Activated CD4-positive, alpha-beta T cell treated with anti-CD3 and anti-CD28 coated beads, Interleukin-2, amount 10 ng/mL, durations not matched to agents 7 days and 5 days (primary cell): ENCODE results near the gene RCCD1. TPM values are rescaled to one million over a fixed set of nuclear protein-coding genes. Genes with fewer than 3 reads are reported as not detected.

Experiments
- CTCF ChIA-PET: fragments of 350-600 bp; sonication (Branson Sonifier 250); formaldehyde crosslinking; loops from one replicate; lab custom pipeline; 2021; ENCODE audit warnings: antibody characterized with exemption; lab: Charles Lee
- POLR2A ChIA-PET: fragments of 350-600 bp; sonication (Branson Sonifier 250); formaldehyde crosslinking; loops from one replicate; lab custom pipeline; 2021; ENCODE audit warnings: antibody characterized with exemption; lab: Charles Lee
- DNase-seq: peaks from one replicate; pipeline ENCODE4 v3.0.0-alpha.2; 2020
- H3K27ac Mint-ChIP-seq: one replicate; pipeline ENCODE4 v1.8.0; 2021; ENCODE audit warnings: mild to moderate bottlenecking, moderate library complexity, mixed read lengths
- H3K27me3 Mint-ChIP-seq: one replicate; pipeline ENCODE4 v1.8.0; 2021; ENCODE audit warnings: mixed read lengths
- H3K36me3 Mint-ChIP-seq: one replicate; pipeline ENCODE4 v1.8.0; 2021; ENCODE audit warnings: low read depth, mixed read lengths
- H3K4me1 Mint-ChIP-seq: one replicate; pipeline ENCODE4 v1.8.0; 2021; ENCODE audit warnings: mixed read lengths
- H3K4me3 Mint-ChIP-seq: one replicate; pipeline ENCODE4 v1.8.0; 2021; ENCODE audit warnings: mild to moderate bottlenecking, moderate library complexity, mixed read lengths
- H3K9me3 Mint-ChIP-seq: one replicate; pipeline ENCODE4 v1.8.0; 2021; ENCODE audit warnings: mixed read lengths
- total RNA-seq, 2 experiments: library from RNA; stranded (reverse); gene quantifications; one replicate each; pipeline ENCODE4 v1.2.3, GENCODE V29; 2021

The RCCD1 gene
- total RNA-seq, 2 experiments from 2014 or later, result 30.8 to 35.9 TPM

DNA sequence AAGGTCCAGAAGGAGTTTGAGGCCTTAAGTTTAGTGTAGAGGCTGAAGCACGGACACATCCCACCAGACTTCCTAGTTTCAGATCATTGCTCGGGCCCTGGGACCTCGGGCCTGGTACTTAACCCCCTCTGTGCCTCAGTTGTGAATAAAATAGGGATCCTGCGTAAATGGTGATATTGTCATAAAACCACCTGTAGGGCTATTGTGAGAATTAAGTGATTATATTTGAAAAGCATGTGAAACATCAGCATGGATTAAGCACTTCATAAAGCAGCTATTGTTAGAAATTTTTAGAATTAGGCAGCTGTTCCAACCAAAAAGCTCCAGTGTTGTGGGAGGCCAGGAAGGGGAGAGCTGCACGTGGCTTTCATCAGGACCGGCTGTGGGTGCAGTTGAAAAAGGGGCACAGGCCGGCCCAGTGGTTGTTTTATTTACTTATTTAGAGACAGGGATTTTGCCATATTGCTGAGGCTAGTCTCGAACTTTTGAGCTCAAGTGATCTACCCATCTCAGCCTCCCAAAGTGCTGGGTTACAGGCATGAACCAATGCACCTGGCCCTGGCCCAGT lies 4.4 kb downstream of the RCCD1 start:
- POLR2A ChIA-PET, result no interaction called here
- H3K36me3 Mint-ChIP-seq, result peaks cover 46% of the 10 kb centered on the region
- H3K4me1 Mint-ChIP-seq, result peaks cover 22% of the 10 kb centered on the region
- no peak overlapping the region for H3K4me3 Mint-ChIP-seq
- CTCF ChIA-PET, result interaction anchor here (0.7 to 10.1 kb wide), 8 partner anchors 9 to 163 kb away, joined by 3 to 140 read pairs (median 4); partner anchors contain the start of genes HDDC3 and UNC45A
- H3K9me3 Mint-ChIP-seq, result no peaks in the 10 kb centered on the region
- peak overlapping the region; percentile 13 for H3K27ac Mint-ChIP-seq
- H3K27me3 Mint-ChIP-seq, result no peaks in the 10 kb centered on the region
- DNase-seq, result no peak

GRCh38 chr15:90959894-90960293 lies 5.2 kb downstream of the RCCD1 start:
- Mint-ChIP-seq H3K27me3 (no peaks in the 10 kb centered on the region), H3K4me1 (peaks cover 16% of the 10 kb centered on the region), H3K4me3 (no peak overlapping the region), H3K27ac (peak overlapping the region; percentile 43), H3K36me3 (peaks cover 46% of the 10 kb centered on the region), H3K9me3 (no peaks in the 10 kb centered on the region)
- CTCF ChIA-PET, result interaction anchor here (0.5 to 10.1 kb wide), 7 partner anchors 8 to 90 kb away, joined by 3 to 140 read pairs (median 3); partner anchors contain the start of genes HDDC3 and UNC45A
- DNase-seq, result no peak
- POLR2A ChIA-PET, result no interaction called here

GRCh38 chr15:90960298-90961091 lies 5.8 kb downstream of the RCCD1 start:
- peak overlapping the region; percentile 43 for H3K27ac Mint-ChIP-seq
- no peaks in the 10 kb centered on the region for H3K9me3 Mint-ChIP-seq
- no peaks in the 10 kb centered on the region for H3K27me3 Mint-ChIP-seq
- CTCF ChIA-PET, result interaction anchor here (0.5 to 10.1 kb wide), 5 partner anchors 8 to 27 kb away, joined by 3 to 140 read pairs (median 3); partner anchors contain the start of genes HDDC3 and UNC45A
- peaks cover 50% of the 10 kb centered on the region for H3K36me3 Mint-ChIP-seq
- no peak overlapping the region for H3K4me3 Mint-ChIP-seq
- POLR2A ChIA-PET, result no interaction called here
- peaks cover 16% of the 10 kb centered on the region for H3K4me1 Mint-ChIP-seq
- DNase-seq, result no peak

DNA sequence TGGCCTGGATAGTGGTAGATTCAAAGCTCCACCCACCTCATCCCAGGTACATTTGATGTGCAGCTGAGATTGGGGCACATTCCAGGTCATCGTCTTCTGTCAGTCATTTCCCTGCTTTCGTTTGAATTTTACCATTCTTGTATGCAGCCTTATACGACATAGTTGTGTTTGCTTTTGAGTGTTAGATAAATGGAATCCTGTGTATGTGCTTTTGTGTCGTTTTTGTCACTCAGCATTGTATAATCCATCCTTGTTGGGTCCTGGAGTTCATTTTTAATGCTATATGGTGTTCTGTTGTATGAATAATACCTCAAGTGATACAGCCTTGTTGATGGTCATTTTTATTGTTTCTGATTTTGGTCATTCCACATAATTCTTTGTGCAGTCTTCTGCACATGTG lies 7.3 kb downstream of the RCCD1 start:
- H3K9me3 Mint-ChIP-seq, result no peaks in the 10 kb centered on the region
- no peaks in the 10 kb centered on the region for H3K27me3 Mint-ChIP-seq
- H3K27ac Mint-ChIP-seq, result no peak overlapping the region
- peaks cover 52% of the 10 kb centered on the region for H3K36me3 Mint-ChIP-seq
- no peak overlapping the region for H3K4me3 Mint-ChIP-seq
- no peak for DNase-seq
- ChIA-PET CTCF (interaction anchor here (1.0 to 2.5 kb wide), 2 partner anchors 8 to 17 kb away, joined by 3 to 10 read pairs; no protein-coding TSS in a partner anchor), POLR2A (no interaction called here)
- peaks cover 7% of the 10 kb centered on the region for H3K4me1 Mint-ChIP-seq

DNA sequence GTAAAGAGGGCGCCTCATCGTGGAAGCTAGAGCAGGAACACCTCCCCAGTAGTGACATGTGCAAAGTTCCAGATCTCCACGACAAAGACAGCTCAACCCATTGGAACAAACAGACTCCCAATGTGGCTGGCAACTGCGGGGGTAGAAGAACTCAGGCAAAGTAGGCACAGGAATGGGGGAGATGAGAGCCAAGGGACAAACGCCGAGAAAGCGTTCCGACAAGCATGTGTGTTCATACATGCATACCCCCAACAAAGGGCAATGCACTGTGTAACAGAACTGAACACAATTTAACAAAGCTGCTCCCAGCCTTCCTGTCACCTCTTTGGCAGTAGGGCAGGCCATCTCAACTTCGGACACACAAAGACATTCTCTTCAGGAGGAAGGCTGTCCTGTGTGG lies 11.6 kb downstream of the RCCD1 start:
- no peak for DNase-seq
- Mint-ChIP-seq H3K27ac (peak overlapping the region; percentile 44), H3K4me3 (no peak overlapping the region), H3K27me3 (no peaks in the 10 kb centered on the region), H3K9me3 (no peaks in the 10 kb centered on the region), H3K4me1 (no peaks in the 10 kb centered on the region), H3K36me3 (peaks cover 64% of the 10 kb centered on the region)
- POLR2A ChIA-PET, result no interaction called here
- CTCF ChIA-PET, result interaction anchor here (0.9 to 1.4 kb wide), 5 partner anchors 9 to 34 kb away, joined by 3 to 7 read pairs (median 3); partner anchors contain the start of genes HDDC3 and RCCD1

DNA sequence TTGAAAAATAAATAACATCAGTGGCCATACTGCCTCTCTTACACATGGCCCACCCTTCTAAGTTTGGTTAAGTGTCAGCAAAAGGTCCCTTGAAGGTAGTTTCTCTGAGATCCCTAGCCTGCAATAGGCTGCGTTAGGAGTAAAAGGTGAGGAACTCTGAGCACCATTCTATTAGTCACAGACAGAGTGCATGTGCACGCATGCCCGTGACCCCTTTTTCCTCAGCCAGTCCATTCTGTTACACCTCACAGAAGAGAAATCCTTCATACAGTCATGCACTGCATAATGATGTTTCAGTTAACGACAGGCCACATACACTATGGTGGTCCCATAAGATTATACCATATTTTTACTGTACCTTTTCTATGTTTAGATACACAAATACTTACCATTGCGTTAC lies 12.5 kb downstream of the RCCD1 start:
- H3K27me3 Mint-ChIP-seq, result no peaks in the 10 kb centered on the region
- H3K36me3 Mint-ChIP-seq, result peaks cover 58% of the 10 kb centered on the region
- no peak overlapping the region for H3K27ac Mint-ChIP-seq
- DNase-seq, result no peak
- H3K4me3 Mint-ChIP-seq, result no peak overlapping the region
- no peaks in the 10 kb centered on the region for H3K9me3 Mint-ChIP-seq
- POLR2A ChIA-PET, result no interaction called here
- H3K4me1 Mint-ChIP-seq, result no peaks in the 10 kb centered on the region
- CTCF ChIA-PET, result interaction anchor here (1.0 to 3.2 kb wide), 4 partner anchors 9 to 35 kb away, joined by 3 to 9 read pairs (median 6); partner anchors contain the start of genes HDDC3 and RCCD1

DNA sequence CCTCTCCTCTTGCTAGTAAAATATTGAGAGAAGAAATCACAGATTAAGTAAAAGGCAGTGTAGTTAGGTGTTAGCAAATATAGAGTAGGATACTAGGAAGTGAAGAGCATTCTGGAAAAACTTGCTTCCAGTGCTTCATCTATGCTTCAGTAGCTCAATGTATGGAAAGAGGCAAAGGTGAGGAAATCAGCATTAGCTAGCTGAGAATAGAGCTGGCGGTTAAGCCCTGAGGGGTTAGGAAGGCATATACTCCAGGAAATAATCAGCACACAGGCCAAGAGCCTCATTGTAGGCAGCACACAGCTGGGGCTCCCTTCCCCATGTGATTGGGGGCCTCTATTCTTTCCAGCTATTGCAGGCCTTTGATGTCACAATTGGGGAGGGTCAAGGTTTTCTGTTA lies 13.8 kb downstream of the RCCD1 start:
- Mint-ChIP-seq H3K27me3 (no peaks in the 10 kb centered on the region), H3K9me3 (no peaks in the 10 kb centered on the region), H3K4me3 (no peak overlapping the region), H3K4me1 (no peaks in the 10 kb centered on the region), H3K27ac (no peak overlapping the region), H3K36me3 (peaks cover 59% of the 10 kb centered on the region)
- ChIA-PET CTCF (interaction anchor here (0.8 to 3.2 kb wide), 5 partner anchors 8 to 36 kb away, joined by 3 to 9 read pairs (median 4); partner anchors contain the start of genes HDDC3 and UNC45A), POLR2A (no interaction called here)
- DNase-seq, result no peak

DNA sequence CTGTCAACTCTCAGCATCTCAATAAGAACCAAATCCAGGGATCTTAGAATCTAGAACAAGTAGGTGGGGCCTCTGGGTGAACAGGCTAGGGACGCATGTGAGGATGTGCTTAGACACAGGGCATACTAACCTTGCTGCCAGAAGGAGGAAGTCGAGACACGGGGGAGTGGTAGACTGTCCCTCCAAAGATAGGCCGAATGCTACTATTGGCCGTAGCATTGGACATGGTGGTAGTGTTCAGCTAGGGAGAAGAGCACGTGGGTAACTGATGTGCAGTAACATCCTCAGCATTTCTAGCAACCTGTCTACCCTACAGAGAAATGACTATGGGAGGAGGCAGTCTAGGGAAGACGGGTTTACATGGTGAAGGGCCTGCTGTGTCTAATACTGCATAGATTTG lies 15.6 kb downstream of the RCCD1 start:
- Mint-ChIP-seq H3K36me3 (peaks cover 68% of the 10 kb centered on the region), H3K9me3 (no peaks in the 10 kb centered on the region), H3K27me3 (no peaks in the 10 kb centered on the region), H3K4me1 (no peaks in the 10 kb centered on the region), H3K27ac (no peak overlapping the region), H3K4me3 (no peak overlapping the region)
- POLR2A ChIA-PET, result no interaction called here
- CTCF ChIA-PET, result interaction anchor here (1.1 to 3.2 kb wide), 3 partner anchors 9 to 38 kb away, joined by 3 to 9 read pairs (median 5); partner anchors contain the start of gene HDDC3
- DNase-seq, result no peak

- ChIA-PET CTCF (interaction anchor here (1.4 kb wide), 1 partner anchor 39 kb away, joined by 4 read pairs; no protein-coding TSS in a partner anchor), POLR2A (interaction anchor here (0.7 kb wide), 1 partner anchor 16 kb away, joined by 4 read pairs; no protein-coding TSS in a partner anchor)
- H3K27me3 Mint-ChIP-seq, result no peaks in the 10 kb centered on the region
- DNase-seq, result no peak
- peaks cover 66% of the 10 kb centered on the region for H3K36me3 Mint-ChIP-seq
- no peak overlapping the region for H3K4me3 Mint-ChIP-seq
- no peaks in the 10 kb centered on the region for H3K4me1 Mint-ChIP-seq
- no peak overlapping the region for H3K27ac Mint-ChIP-seq
- no peaks in the 10 kb centered on the region for H3K9me3 Mint-ChIP-seq
Observed at GRCh38 chr15:90972133-90972532, 17.4 kb downstream of the RCCD1 start.

- H3K4me1 Mint-ChIP-seq, result peaks cover 2% of the 10 kb centered on the region
- no peaks in the 10 kb centered on the region for H3K27me3 Mint-ChIP-seq
- no peak for DNase-seq
- H3K27ac Mint-ChIP-seq, result no peak overlapping the region
- H3K9me3 Mint-ChIP-seq, result no peaks in the 10 kb centered on the region
- H3K4me3 Mint-ChIP-seq, result no peak overlapping the region
- H3K36me3 Mint-ChIP-seq, result peaks cover 61% of the 10 kb centered on the region
- POLR2A ChIA-PET, result no interaction called here
- CTCF ChIA-PET, result interaction anchor here (0.9 kb wide), 1 partner anchor 11 kb away, joined by 3 read pairs; no protein-coding TSS in a partner anchor
Observed at GRCh38 chr15:90974216-90974615, 19.5 kb downstream of the RCCD1 start.

DNA sequence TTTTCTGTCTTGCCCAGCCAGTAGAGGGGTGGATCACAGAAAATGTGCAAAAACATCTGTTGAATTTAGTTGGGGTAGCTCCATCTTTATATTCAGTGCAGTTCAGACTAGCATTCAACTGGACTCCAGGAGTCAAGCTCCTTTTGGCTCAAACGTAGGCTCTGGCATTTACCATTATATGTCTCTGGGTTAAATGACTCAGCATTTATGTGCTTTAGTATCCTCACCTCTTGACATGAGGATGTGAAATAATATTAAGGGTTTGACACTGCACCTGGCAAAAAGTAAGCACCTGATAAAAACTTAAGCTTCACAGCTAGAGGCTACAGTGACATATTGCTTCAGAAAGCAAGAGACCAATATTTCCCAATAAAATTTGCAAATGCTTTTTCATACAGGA lies 24.9 kb downstream of the RCCD1 start:
- H3K9me3 Mint-ChIP-seq, result no peaks in the 10 kb centered on the region
- no peaks in the 10 kb centered on the region for H3K27me3 Mint-ChIP-seq
- ChIA-PET CTCF (interaction anchor here (0.7 to 2.0 kb wide), 6 partner anchors 12 to 48 kb away, joined by 3 to 10 read pairs (median 4); no protein-coding TSS in a partner anchor), POLR2A (no interaction called here)
- no peak for DNase-seq
- H3K4me1 Mint-ChIP-seq, result peaks cover 28% of the 10 kb centered on the region
- peak overlapping the region; percentile 44 for H3K27ac Mint-ChIP-seq
- no peak overlapping the region for H3K4me3 Mint-ChIP-seq
- peaks cover 81% of the 10 kb centered on the region for H3K36me3 Mint-ChIP-seq

GRCh38 chr15:90981681-90982080 lies 27.0 kb downstream of the RCCD1 start:
- ChIA-PET CTCF (interaction anchor here (0.8 to 1.5 kb wide), 2 partner anchors 24 to 49 kb away, joined by 5 read pairs; partner anchors contain the start of gene HDDC3), POLR2A (no interaction called here)
- Mint-ChIP-seq H3K27me3 (no peaks in the 10 kb centered on the region), H3K9me3 (no peaks in the 10 kb centered on the region), H3K4me3 (no peak overlapping the region), H3K4me1 (peaks cover 39% of the 10 kb centered on the region), H3K27ac (no peak overlapping the region), H3K36me3 (peaks cover 77% of the 10 kb centered on the region)
- DNase-seq, result no peak
